DND-41 (cell line): ENCODE data around the gene SLC52A3.
"Not testable (repeated sequence)": the region's sequence is repeated elsewhere in the genome, so short reads cannot be mapped to it uniquely, and the experiment has no call there.

ENCODE experiments used
- ATAC-seq: fragments of 200-7000 bp; cut with Tn5 transposase; 3 replicates; pipeline ENCODE4 v1.9.1; 2021; ENCODE audit warnings: low read depth; ENCODE audit not compliant: insufficient read depth
- DNase-seq: peaks from one replicate; pipeline ENCODE4 v3.0.0-alpha.2; 2020
- H2AFZ ChIP-seq: 2 replicates; pipeline ENCODE4 v1.6.0; 2012; ENCODE audit warnings: low read depth, low read length
- H3K27ac ChIP-seq: 2 replicates; pipeline ENCODE4 v1.5.1; 2012; ENCODE audit warnings: low read length, inconsistent platforms
- H3K27me3 ChIP-seq: fragments of 200-600 bp; sonication (generic); 2 replicates; pipeline ENCODE4 v1.6.0; 2012; ENCODE audit warnings: low read length, mild to moderate bottlenecking, inconsistent platforms; ENCODE audit not compliant: insufficient read depth, poor library complexity
- H3K36me3 ChIP-seq: 2 replicates; pipeline ENCODE4 v1.5.1; 2012; ENCODE audit warnings: low read length, inconsistent platforms; ENCODE audit not compliant: insufficient read depth
- H3K4me1 ChIP-seq: 2 replicates; pipeline ENCODE4 v1.5.1; 2012; ENCODE audit warnings: mild to moderate bottlenecking, low read length; ENCODE audit not compliant: insufficient read depth
- H3K4me2 ChIP-seq: 2 replicates; pipeline ENCODE4 v1.6.0; 2012; ENCODE audit warnings: mild to moderate bottlenecking, moderate library complexity, low read length, inconsistent platforms; ENCODE audit not compliant: insufficient read depth
- H3K4me3 ChIP-seq, 2 experiments: fragments of 200-600 bp in 1 of 2; shearing (Covaris generic) in 1 of 2; 2 replicates each; pipeline ENCODE4 v1.5.1; 2012 to 2016; ENCODE audit warnings: inconsistent platforms in 2 of 2, low read length in 2 of 2, mild to moderate bottlenecking in 2 of 2, low read depth in 1 of 2, moderate library complexity in 1 of 2
- H3K79me2 ChIP-seq: 2 replicates; pipeline ENCODE4 v1.6.0; 2012; ENCODE audit warnings: low read length, inconsistent platforms; ENCODE audit not compliant: insufficient read depth
- H3K9ac ChIP-seq: 2 replicates; pipeline ENCODE4 v1.6.0; 2012; ENCODE audit warnings: low read depth, mild to moderate bottlenecking, inconsistent platforms, low read length, moderate library complexity
- H3K9me3 ChIP-seq: 2 replicates; pipeline ENCODE4 v1.5.1; 2012; ENCODE audit warnings: low read length, moderate library complexity, mild to moderate bottlenecking, inconsistent platforms; ENCODE audit not compliant: insufficient read depth, severe bottlenecking
- H4K20me1 ChIP-seq: 2 replicates; pipeline ENCODE4 v1.6.0; 2012; ENCODE audit warnings: low read length; ENCODE audit not compliant: insufficient read depth
- EZH2 ChIP-seq: IDR thresholded peaks from 3 replicates; pipeline ENCODE4 v1.6.1; 2012; ENCODE audit warnings: borderline replicate concordance, low read depth, mild to moderate bottlenecking, moderate library complexity, low read length, inconsistent platforms; ENCODE audit not compliant: severe bottlenecking
- TF ChIP-seq, protein P1 (sequence below): IDR thresholded peaks from 2 replicates; pipeline ENCODE4 v1.5.1; 2012; ENCODE audit warnings: borderline replicate concordance, low read length, moderate library complexity, mild to moderate bottlenecking; ENCODE audit not compliant: poor library complexity, severe bottlenecking; ENCODE audit errors: extremely low read depth

The SLC52A3 gene

DNA sequence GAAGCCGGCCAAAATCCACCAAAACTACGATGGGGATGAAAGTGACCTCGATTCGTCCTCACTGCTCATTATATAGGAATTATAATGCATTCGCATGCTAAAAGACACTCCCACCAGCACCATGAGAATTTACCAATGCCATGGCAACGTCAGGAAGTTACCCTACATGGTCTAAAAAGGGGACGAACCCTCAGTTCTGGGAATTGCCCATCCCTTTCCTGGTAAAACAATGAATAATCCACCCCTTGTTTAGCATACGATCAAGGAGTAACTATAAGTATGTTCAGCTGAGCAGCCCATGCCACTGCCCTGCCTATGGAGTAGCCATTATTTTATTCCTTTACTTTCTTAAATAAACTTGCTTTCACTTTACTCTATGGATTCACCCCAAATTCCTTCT lies 45.1 kb upstream of the SLC52A3 start:
- TF ChIP-seq, protein P1, sequence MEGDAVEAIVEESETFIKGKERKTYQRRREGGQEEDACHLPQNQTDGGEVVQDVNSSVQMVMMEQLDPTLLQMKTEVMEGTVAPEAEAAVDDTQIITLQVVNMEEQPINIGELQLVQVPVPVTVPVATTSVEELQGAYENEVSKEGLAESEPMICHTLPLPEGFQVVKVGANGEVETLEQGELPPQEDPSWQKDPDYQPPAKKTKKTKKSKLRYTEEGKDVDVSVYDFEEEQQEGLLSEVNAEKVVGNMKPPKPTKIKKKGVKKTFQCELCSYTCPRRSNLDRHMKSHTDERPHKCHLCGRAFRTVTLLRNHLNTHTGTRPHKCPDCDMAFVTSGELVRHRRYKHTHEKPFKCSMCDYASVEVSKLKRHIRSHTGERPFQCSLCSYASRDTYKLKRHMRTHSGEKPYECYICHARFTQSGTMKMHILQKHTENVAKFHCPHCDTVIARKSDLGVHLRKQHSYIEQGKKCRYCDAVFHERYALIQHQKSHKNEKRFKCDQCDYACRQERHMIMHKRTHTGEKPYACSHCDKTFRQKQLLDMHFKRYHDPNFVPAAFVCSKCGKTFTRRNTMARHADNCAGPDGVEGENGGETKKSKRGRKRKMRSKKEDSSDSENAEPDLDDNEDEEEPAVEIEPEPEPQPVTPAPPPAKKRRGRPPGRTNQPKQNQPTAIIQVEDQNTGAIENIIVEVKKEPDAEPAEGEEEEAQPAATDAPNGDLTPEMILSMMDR, result no peak
- TF ChIP-seq EZH2, result no peak
- H4K20me1 ChIP-seq, result no peaks in the 10 kb centered on the region
- H3K27ac ChIP-seq, result no peak overlapping the region
- no peaks in the 10 kb centered on the region for H3K4me1 ChIP-seq
- H3K4me2 ChIP-seq, result no peak overlapping the region
- peaks cover 6% of the 10 kb centered on the region for H3K9me3 ChIP-seq
- no peaks in the 10 kb centered on the region for H3K27me3 ChIP-seq
- H3K36me3 ChIP-seq, result no peaks in the 10 kb centered on the region
- H2AFZ ChIP-seq, result no peak overlapping the region
- ATAC-seq, result no peak
- no peak overlapping the region for H3K9ac ChIP-seq
- DNase-seq, result no peak
- no peaks in the 10 kb centered on the region for H3K79me2 ChIP-seq
- no peak overlapping the region for H3K4me3 ChIP-seq

DNA sequence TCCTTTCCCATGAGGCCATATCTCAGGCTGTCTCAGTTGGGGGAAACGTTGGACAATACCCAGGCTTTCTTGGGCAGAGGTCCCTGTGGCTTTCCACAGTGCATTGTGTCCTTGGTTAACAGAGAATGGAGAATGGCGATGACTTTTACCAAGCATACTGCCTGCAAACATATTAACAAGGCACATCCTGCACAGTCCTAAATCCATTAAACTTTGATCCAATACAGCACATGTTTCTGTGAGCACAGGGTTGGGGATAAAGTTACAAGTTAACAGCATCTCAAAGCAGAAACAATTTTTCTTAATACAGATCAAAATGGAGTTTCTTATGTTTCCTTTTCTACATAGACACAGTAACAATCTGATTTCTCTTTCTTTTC lies 44.1 kb upstream of the SLC52A3 start:
- not testable (repeated sequence) for H3K79me2 ChIP-seq, H3K27me3 ChIP-seq, H3K27ac ChIP-seq, H3K4me3 ChIP-seq, H3K36me3 ChIP-seq, H3K4me1 ChIP-seq, H3K9ac ChIP-seq, ATAC-seq, DNase-seq, H2AFZ ChIP-seq, H3K4me2 ChIP-seq, H4K20me1 ChIP-seq
- peaks cover 11% of the 10 kb centered on the region for H3K9me3 ChIP-seq

DNA sequence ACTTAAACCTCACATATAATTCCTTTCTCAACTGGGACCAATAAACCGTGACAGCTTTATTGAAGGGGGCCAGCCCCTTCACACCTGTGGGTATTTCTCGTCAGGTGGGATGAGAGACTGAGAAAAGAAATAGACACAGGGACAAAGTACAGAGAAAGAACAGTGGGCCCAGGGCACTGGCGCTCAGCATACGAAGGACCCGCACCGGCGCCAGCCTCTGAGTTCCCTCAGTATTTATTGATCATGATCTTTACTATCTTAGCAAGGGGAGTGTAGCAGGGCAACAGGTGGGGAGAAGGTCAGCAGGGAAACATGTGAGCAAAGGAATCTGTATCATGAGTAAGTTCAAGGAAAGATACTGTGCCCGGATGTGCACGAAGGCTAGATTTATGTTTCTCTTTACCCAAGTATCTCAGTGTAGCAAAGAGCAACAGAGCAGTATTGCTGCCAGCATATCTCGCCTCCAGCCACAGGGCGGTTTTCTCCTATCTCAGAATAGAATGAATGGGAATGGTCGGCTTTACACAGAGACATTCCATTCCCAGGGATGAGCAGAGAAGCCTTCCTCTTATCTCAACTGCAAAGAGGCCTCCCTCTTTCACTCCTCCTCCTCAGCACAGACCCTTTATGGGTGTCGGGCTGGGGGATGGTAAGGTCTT lies 43.6 kb upstream of the SLC52A3 start:
- not testable (repeated sequence) for H3K9ac ChIP-seq, H3K79me2 ChIP-seq, H4K20me1 ChIP-seq, H3K4me1 ChIP-seq, H3K27ac ChIP-seq, H3K4me2 ChIP-seq, DNase-seq, H3K4me3 ChIP-seq, H2AFZ ChIP-seq, H3K27me3 ChIP-seq, ATAC-seq, H3K36me3 ChIP-seq
- H3K9me3 ChIP-seq, result peaks cover 11% of the 10 kb centered on the region

DNA sequence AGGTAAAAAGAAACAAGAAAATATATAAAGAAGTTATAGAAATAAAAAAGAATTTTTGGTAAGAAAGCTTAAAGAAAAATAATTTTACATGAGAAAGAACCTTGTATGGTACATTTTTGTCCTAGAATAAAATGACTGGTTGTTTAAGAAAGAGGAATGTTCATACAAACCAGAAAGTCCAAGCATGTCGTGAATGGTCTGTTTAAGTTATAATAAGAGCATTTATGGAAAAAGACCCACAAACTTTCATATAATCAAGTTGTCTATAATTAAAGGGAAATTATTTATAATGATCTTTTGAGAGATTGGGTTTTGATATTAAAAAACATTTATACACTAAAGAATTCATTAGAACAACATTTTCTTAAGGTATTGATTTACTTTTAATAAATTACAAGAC lies 37.4 kb upstream of the SLC52A3 start:
- H3K79me2 ChIP-seq, result no peaks in the 10 kb centered on the region

More for the DNA sequence above, 37.4 kb upstream of the SLC52A3 start:
- Histone ChIP-seq H3K4me1 (no peaks in the 10 kb centered on the region), H3K36me3 (no peaks in the 10 kb centered on the region), H3K27me3 (no peaks in the 10 kb centered on the region), H2AFZ (no peak overlapping the region), H3K9ac (no peak overlapping the region), H3K9me3 (peaks cover 28% of the 10 kb centered on the region), H3K4me2 (no peak overlapping the region), H3K4me3 (no peak overlapping the region), H3K27ac (no peak overlapping the region), H4K20me1 (no peaks in the 10 kb centered on the region)
- ATAC-seq (no peak), DNase-seq (no peak)
- TF ChIP-seq, protein P1, result no peak
- TF ChIP-seq EZH2, result no peak
